SU-DHL-6 (cell line): Measurements from ENCODE around the gene DCTN2.

ENCODE experiments used
- CTCF ChIP-seq: fragments of 200-600 bp; sonication (generic); IDR thresholded peaks from one replicate; pipeline ENCODE4 v1.5.1; 2017; ENCODE audit warnings: antibody characterized with exemption, mild to moderate bottlenecking, low read length, moderate library complexity; ENCODE audit not compliant: insufficient read depth, poor library complexity, severe bottlenecking
- EZH2phosphoT487 ChIP-seq: fragments of 200-600 bp; sonication (generic), shearing (Covaris generic); conservative IDR thresholded peaks from 2 replicates; pipeline ENCODE4 v1.6.1; 2018; ENCODE audit warnings: mild to moderate bottlenecking, antibody characterized with exemption, low read length, moderate library complexity, mixed read lengths

- no peak for TF ChIP-seq CTCF
- TF ChIP-seq EZH2phosphoT487 = no peak
These were observed 63.5 kb downstream of the DCTN2 start for GRCh38 chr12:57483466-57483865.
